HepG2 (cell line): ENCODE results near the gene MARVELD3. TPM values are rescaled to one million over a fixed set of nuclear protein-coding genes. Genes with fewer than 3 reads are reported as not detected.
A peak's percentile ranks its signal among the peaks of the same experiment; 100 is the strongest.

Experiments used
- ATAC-seq: fragments of 200-7000 bp; cut with Tn5 transposase; 3 replicates; pipeline ENCODE4 v1.9.1; 2020; ENCODE audit warnings: mild to moderate bottlenecking, moderate library complexity
- BruUV-seq: library from RNA; stranded (reverse); fragments of 400-500 nt; replicated peaks from 2 replicates; lab custom pipeline; 2021; lab: Mats Ljungman, UMichigan
- CTCF ChIA-PET: fragments of 300-600 bp; formaldehyde crosslinking; extraction: SDS; loops from one replicate; lab custom pipeline; 2021; ENCODE audit warnings: low total read pairs, inconsistent platforms, low intra/inter-chr PET ratio; lab: Yijun Ruan, JAX
- POLR2A ChIA-PET: fragments of 350-600 bp; sonication (Branson Sonifier 250); formaldehyde crosslinking; loops from one replicate; lab custom pipeline; 2020; ENCODE audit warnings: antibody characterized with exemption, inconsistent platforms; lab: Yijun Ruan, JAX
- DNase-seq: peaks from one replicate; pipeline ENCODE4 v3.0.0-alpha.2; 2015; ENCODE audit warnings: low spot score
- FAIRE-seq: peaks from 3 replicates; lab custom pipeline; 2011; peaks lifted over from hg19 to GRCh38; lab: Jason Lieb, UNC
- H2AFZ ChIP-seq: one replicate; pipeline ENCODE4 v1.6.1; 2011; ENCODE audit warnings: low read length, inconsistent platforms
- H3K27ac ChIP-seq: fragments of 300-600 bp; 3 replicates; pipeline ENCODE4 v1.8.0; 2011; ENCODE audit warnings: mixed run types, mild to moderate bottlenecking, mixed read lengths, low read length, inconsistent platforms; ENCODE audit not compliant: insufficient read depth; ENCODE audit errors: extremely low read length
- H3K27me3 ChIP-seq, 2 experiments: fragments of 200-600 bp in 1 of 2; 2 replicates in 1 of 2; 3 replicates in 1 of 2; pipeline versions ENCODE4 v1.6.0 to v1.8.0; 2011; ENCODE audit warnings: low read length in 2 of 2, mild to moderate bottlenecking in 2 of 2, moderate library complexity in 2 of 2, inconsistent platforms in 1 of 2; ENCODE audit not compliant: insufficient read depth in 2 of 2, control insufficient read depth in 1 of 2
- H3K36me3 ChIP-seq, 2 experiments: fragments of 200-600 bp in 1 of 2; replicated peaks in 1 of 2; 2 replicates in 1 of 2; 3 replicates in 1 of 2; pipeline versions ENCODE4 v1.5.1 to v1.8.0; 2011; ENCODE audit warnings: low read length in 2 of 2, inconsistent platforms in 1 of 2; ENCODE audit not compliant: insufficient read depth in 2 of 2, control insufficient read depth in 1 of 2
- H3K4me1 ChIP-seq: 2 replicates; pipeline ENCODE4 v1.5.1; 2012; ENCODE audit warnings: low read length, inconsistent platforms; ENCODE audit not compliant: insufficient read depth
- H3K4me2 ChIP-seq: 2 replicates; pipeline ENCODE4 v1.6.0; 2011; ENCODE audit warnings: low read depth, low read length, inconsistent platforms
- H3K4me3 ChIP-seq, 3 experiments: fragments of 200-600 bp in 1 of 3; sonication (generic), shearing (Covaris generic) in 1 of 3; replicated peaks in 1 of 3; 2 replicates each; pipeline ENCODE4 v1.5.1; 2011 to 2016; ENCODE audit warnings: low read length in 3 of 3, inconsistent platforms in 2 of 3, low read depth in 2 of 3, mild to moderate bottlenecking in 2 of 3, control low read depth in 1 of 3, mixed read lengths in 1 of 3; ENCODE audit not compliant: insufficient read depth in 1 of 3
- H3K79me2 ChIP-seq: one replicate; pipeline ENCODE4 v1.6.1; 2011; ENCODE audit warnings: low read length, inconsistent platforms; ENCODE audit not compliant: insufficient read depth
- H3K9ac ChIP-seq: 2 replicates; pipeline ENCODE4 v1.6.0; 2011; ENCODE audit warnings: mild to moderate bottlenecking, low read depth, low read length, inconsistent platforms; ENCODE audit not compliant: insufficient read depth
- H3K9me3 ChIP-seq: 2 replicates; pipeline ENCODE4 v1.5.1; 2012; ENCODE audit warnings: mild to moderate bottlenecking, low read length
- H4K20me1 ChIP-seq: 2 replicates; pipeline ENCODE4 v1.6.0; 2011; ENCODE audit warnings: inconsistent platforms, mild to moderate bottlenecking, low read length, moderate library complexity; ENCODE audit not compliant: insufficient read depth
- BCL6 ChIP-seq: IDR thresholded peaks from 2 replicates; pipeline ENCODE4 v1.6.1; 2016; ENCODE audit warnings: missing genetic modification reagents, missing compliant biosample characterization
- FOXO1 ChIP-seq: sonication (generic); formaldehyde crosslinking; IDR thresholded peaks from 2 replicates; pipeline ENCODE4 v1.4.0; 2020; ENCODE audit warnings: missing genetic modification reagents
- PITX1 ChIP-seq: sonication (generic); formaldehyde crosslinking; IDR thresholded peaks from 2 replicates; pipeline ENCODE4 v1.5.1; 2020; ENCODE audit warnings: mild to moderate bottlenecking, missing genetic modification reagents
- SAFB2 ChIP-seq: sonication (generic); formaldehyde crosslinking; IDR thresholded peaks from 2 replicates; pipeline ENCODE4 v1.5.1; 2020; ENCODE audit warnings: missing genetic modification reagents, low read depth, mild to moderate bottlenecking, borderline replicate concordance
- SOX5 ChIP-seq: IDR thresholded peaks from 2 replicates; pipeline ENCODE4 v1.6.1; 2016; ENCODE audit warnings: borderline replicate concordance
- ZNF567 ChIP-seq: sonication (generic); formaldehyde crosslinking; IDR thresholded peaks from 2 replicates; pipeline ENCODE4 v1.8.1; 2023; ENCODE audit warnings: mild to moderate bottlenecking, missing genetic modification reagents, borderline replicate concordance
- WGBS: methylation state at CpG from one replicate; pipeline ENCODE4 v1.1.6; 2017; ENCODE audit warnings: low lambda C conversion rate; 5-methylcytosine and 5-hydroxymethylcytosine counted together
- in situ Hi-C: cut with HindIII; loops from 2 replicates; pipeline ENCODE4 v1.10.0; 2017; ENCODE audit warnings: low pct_unique_long_range_greater_than_20kb; ENCODE audit not compliant: extremely low pct_ligation_motif_present
- intact Hi-C: fragments of 100-400 bp; cut with micrococcal nuclease; formaldehyde crosslinking; loops from one replicate; pipeline ENCODE4 v1.10.0; 2022; ENCODE audit not compliant: unreplicated experiment
- polyA plus RNA-seq, 8 experiments: library from polyadenylated mRNA; depleted of rRNA in 3 of 8; stranded (reverse) in 7 of 8; unstranded in 1 of 8; fragments of >200 nt; fragmentation: Illumina TruSeq in 4 of 8; extraction: Trizol in 4 of 8; gene quantifications; 2 replicates each; pipeline versions ENCODE4 v1.2.1 to v1.2.3, GENCODE V29; 2011 to 2016; ENCODE audit warnings: low read depth in 4 of 8, missing spikeins in 1 of 8, mixed read lengths in 1 of 8; ENCODE audit not compliant: insufficient read depth in 1 of 8
- total RNA-seq, 5 experiments: library from RNA; depleted of rRNA; stranded (reverse); fragments of >200 nt; fragmentation: Illumina TruSeq; extraction: Trizol; gene quantifications; 2 replicates each; pipeline ENCODE4 v1.2.3, GENCODE V29; 2016; ENCODE audit warnings: low read depth in 1 of 5
- TF ChIP-seq, protein P1 (sequence below): sonication (generic); formaldehyde crosslinking; IDR thresholded peaks from 2 replicates; pipeline ENCODE4 v1.9.0; 2021; ENCODE audit warnings: mild to moderate bottlenecking, missing genetic modification reagents
- TF ChIP-seq, protein P2 (sequence below): sonication (generic); formaldehyde crosslinking; IDR thresholded peaks from 2 replicates; pipeline ENCODE4 v1.4.0; 2020; ENCODE audit warnings: missing genetic modification reagents
- TF ChIP-seq, protein P3 (sequence below): sonication (generic); formaldehyde crosslinking; IDR thresholded peaks from 2 replicates; pipeline ENCODE4 v1.5.1; 2020; ENCODE audit warnings: mild to moderate bottlenecking, missing genetic modification reagents, moderate library complexity

MARVELD3 gene
- total and polyA plus RNA-seq, 2 of the 13 experiments (the other 11 are each of a cell fraction or from before 2014, with no cell fraction given) = 4.8 to 5.6 TPM

DNA sequence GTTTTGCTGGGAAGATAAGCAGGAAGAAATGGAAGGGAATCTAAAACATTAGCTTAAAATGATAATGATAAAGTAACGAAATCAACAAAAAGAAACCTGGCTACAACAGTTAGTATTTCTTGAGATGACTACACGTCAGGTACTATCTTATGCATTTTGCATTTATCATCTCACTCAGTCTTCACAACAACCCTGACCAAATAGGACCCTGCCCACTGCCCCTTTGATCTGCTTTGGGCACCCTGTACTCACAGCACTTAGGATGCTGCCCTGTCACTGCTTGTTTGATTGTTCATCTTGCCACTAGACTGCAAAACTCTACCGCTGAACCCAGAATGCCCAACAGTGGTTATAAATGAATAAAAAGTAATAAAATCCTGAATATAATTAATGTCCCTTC lies 45.2 kb downstream of the MARVELD3 start (continued):
- TF ChIP-seq, protein P1, sequence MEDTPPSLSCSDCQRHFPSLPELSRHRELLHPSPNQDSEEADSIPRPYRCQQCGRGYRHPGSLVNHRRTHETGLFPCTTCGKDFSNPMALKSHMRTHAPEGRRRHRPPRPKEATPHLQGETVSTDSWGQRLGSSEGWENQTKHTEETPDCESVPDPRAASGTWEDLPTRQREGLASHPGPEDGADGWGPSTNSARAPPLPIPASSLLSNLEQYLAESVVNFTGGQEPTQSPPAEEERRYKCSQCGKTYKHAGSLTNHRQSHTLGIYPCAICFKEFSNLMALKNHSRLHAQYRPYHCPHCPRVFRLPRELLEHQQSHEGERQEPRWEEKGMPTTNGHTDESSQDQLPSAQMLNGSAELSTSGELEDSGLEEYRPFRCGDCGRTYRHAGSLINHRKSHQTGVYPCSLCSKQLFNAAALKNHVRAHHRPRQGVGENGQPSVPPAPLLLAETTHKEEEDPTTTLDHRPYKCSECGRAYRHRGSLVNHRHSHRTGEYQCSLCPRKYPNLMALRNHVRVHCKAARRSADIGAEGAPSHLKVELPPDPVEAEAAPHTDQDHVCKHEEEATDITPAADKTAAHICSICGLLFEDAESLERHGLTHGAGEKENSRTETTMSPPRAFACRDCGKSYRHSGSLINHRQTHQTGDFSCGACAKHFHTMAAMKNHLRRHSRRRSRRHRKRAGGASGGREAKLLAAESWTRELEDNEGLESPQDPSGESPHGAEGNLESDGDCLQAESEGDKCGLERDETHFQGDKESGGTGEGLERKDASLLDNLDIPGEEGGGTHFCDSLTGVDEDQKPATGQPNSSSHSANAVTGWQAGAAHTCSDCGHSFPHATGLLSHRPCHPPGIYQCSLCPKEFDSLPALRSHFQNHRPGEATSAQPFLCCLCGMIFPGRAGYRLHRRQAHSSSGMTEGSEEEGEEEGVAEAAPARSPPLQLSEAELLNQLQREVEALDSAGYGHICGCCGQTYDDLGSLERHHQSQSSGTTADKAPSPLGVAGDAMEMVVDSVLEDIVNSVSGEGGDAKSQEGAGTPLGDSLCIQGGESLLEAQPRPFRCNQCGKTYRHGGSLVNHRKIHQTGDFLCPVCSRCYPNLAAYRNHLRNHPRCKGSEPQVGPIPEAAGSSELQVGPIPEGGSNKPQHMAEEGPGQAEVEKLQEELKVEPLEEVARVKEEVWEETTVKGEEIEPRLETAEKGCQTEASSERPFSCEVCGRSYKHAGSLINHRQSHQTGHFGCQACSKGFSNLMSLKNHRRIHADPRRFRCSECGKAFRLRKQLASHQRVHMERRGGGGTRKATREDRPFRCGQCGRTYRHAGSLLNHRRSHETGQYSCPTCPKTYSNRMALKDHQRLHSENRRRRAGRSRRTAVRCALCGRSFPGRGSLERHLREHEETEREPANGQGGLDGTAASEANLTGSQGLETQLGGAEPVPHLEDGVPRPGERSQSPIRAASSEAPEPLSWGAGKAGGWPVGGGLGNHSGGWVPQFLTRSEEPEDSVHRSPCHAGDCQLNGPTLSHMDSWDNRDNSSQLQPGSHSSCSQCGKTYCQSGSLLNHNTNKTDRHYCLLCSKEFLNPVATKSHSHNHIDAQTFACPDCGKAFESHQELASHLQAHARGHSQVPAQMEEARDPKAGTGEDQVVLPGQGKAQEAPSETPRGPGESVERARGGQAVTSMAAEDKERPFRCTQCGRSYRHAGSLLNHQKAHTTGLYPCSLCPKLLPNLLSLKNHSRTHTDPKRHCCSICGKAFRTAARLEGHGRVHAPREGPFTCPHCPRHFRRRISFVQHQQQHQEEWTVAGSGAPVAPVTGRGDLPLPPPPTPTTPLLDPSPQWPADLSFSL (CRISPR knock-in tag) = no peak

DNA sequence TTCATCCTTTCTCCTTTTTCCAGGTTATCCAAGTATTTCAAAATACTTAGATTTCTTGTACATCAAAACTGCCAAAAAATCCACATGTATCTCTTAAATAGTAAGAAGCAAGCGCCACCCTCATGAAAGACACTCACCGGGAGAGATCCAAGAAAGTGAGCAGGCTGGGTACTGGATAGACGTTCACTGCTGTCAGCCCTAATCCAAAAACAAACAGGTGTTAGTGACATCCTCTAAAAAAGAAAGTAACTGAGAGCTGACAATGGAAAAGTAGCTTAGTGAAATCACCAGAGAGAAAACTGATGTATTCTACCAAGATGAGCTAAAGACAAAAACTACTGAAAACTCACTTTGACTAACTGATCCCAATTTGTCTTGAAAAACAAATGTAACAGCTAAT lies 46.1 kb downstream of the MARVELD3 start:
- ChIA-PET CTCF (no interaction called here), POLR2A (no interaction called here)
- in situ Hi-C loops (no loop called here), intact Hi-C loops (loop anchor here (5.0 kb wide), 1 partner anchor 50 kb away; the partner anchor contains the start of gene PHLPP2)
- H3K4me2 ChIP-seq = no peak overlapping the region
- H2AFZ ChIP-seq = no peak overlapping the region
- FAIRE-seq (no peak), ATAC-seq (no peak)
- WGBS = 67% methylated on average over 3 of the region's 3 CpGs
- H3K9ac ChIP-seq = no peak overlapping the region
- H3K27ac ChIP-seq = no peak overlapping the region
- TF ChIP-seq SOX5 (CRISPR knock-in tag) (no peak), PITX1 (CRISPR knock-in tag) (peak; percentile 63; the same call in 1 of the 2 replicates), FOXO1 (CRISPR knock-in tag) (no peak), BCL6 (CRISPR knock-in tag) (no peak), ZNF567 (no peak), SAFB2 (CRISPR knock-in tag) (no peak)
- TF ChIP-seq, protein P2, sequence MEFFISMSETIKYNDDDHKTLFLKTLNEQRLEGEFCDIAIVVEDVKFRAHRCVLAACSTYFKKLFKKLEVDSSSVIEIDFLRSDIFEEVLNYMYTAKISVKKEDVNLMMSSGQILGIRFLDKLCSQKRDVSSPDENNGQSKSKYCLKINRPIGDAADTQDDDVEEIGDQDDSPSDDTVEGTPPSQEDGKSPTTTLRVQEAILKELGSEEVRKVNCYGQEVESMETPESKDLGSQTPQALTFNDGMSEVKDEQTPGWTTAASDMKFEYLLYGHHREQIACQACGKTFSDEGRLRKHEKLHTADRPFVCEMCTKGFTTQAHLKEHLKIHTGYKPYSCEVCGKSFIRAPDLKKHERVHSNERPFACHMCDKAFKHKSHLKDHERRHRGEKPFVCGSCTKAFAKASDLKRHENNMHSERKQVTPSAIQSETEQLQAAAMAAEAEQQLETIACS (CRISPR knock-in tag) = no peak
- TF ChIP-seq, protein P3, sequence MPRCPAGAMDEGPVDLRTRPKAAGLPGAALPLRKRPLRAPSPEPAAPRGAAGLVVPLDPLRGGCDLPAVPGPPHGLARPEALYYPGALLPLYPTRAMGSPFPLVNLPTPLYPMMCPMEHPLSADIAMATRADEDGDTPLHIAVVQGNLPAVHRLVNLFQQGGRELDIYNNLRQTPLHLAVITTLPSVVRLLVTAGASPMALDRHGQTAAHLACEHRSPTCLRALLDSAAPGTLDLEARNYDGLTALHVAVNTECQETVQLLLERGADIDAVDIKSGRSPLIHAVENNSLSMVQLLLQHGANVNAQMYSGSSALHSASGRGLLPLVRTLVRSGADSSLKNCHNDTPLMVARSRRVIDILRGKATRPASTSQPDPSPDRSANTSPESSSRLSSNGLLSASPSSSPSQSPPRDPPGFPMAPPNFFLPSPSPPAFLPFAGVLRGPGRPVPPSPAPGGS (CRISPR knock-in tag) = no peak
- TF ChIP-seq, all 625 proteins: peak for 1
- peaks cover 44% of the 10 kb centered on the region for H3K4me1 ChIP-seq
- H3K79me2 ChIP-seq = no peaks in the 10 kb centered on the region
- BruUV-seq = no TSS peak
- H3K36me3 ChIP-seq = peaks cover 8 to 33% of the 10 kb centered on the region in 2 experiments
- H3K9me3 ChIP-seq = no peaks in the 10 kb centered on the region
- H3K27me3 ChIP-seq = no peaks in the 10 kb centered on the region
- H3K4me3 ChIP-seq = no peak overlapping the region
- DNase-seq = no peak
- no peaks in the 10 kb centered on the region for H4K20me1 ChIP-seq
